GM19025 (cell line): ENCODE results near the gene C1RL.

Experiments
- ATAC-seq: cut with Tn5 transposase; IDR thresholded peaks from one replicate; pipeline ENCODE4 v1.9.1; 2021; ENCODE audit warnings: mild to moderate bottlenecking, low read depth, moderate library complexity; ENCODE audit not compliant: unreplicated experiment

Gene C1RL

DNA sequence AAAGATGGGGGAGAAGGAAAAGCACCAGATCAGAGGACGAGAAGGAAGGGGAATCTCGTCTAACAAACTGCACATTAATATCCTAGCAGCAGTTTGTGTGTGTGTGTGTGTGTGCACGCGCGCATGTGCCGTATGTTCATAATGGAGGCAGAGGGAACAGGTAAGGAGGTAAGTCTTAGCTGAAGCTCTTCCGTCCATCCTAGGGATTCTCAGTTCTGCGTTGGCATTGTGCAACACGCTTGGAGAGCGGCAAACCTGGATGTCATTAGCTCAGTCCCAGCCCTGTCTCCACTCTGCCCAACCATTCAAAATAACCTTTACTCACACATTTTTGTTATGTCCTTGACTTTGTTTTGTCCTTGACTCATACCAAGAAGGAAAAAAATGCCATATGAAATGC, 15.1 kb downstream of the C1RL start:
- no peak for ATAC-seq

DNA sequence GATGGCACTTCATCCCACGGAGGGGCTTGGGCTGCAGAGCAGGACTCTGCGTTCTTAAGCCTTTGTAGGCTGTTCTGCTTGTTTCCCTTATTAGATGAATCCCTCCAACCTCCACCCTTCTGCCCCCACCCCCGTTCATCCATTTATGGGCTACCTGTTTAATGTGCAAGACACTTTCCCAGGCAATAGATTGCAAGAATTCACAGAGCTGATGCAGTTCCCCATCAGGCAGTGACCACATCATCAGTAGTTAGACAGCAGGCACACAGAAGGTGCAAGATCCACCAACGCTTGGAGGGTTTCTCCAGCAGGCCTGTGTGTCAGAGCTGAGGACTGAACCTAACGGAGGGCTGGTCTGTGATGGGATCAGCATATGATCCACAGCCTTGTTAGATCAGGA, 15.5 kb downstream of the C1RL start:
- ATAC-seq = no peak

DNA sequence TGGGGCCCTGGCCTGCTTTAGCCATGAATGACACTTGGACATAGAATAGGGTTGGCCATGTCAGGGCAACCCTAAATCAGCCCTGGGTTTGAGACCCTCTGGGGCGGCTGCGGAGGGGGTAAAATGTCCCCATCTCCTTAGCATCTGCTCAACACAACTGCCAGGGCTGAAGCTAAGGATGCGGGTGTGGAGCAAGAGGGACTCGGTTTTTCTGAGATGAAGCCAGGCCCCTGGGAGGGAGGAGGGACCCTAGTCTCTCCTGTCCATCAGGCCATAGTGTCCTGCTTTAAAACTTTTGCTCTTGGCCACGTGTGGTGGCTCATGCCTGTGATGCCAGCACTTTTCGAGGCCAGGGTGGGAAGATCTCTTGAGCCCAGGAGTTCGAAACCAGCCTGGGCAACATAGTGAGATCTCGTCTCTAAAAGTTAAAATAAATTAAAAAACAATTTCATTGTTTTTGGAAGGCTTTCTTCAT, 16.0 kb downstream of the C1RL start:
- ATAC-seq = no peak

DNA sequence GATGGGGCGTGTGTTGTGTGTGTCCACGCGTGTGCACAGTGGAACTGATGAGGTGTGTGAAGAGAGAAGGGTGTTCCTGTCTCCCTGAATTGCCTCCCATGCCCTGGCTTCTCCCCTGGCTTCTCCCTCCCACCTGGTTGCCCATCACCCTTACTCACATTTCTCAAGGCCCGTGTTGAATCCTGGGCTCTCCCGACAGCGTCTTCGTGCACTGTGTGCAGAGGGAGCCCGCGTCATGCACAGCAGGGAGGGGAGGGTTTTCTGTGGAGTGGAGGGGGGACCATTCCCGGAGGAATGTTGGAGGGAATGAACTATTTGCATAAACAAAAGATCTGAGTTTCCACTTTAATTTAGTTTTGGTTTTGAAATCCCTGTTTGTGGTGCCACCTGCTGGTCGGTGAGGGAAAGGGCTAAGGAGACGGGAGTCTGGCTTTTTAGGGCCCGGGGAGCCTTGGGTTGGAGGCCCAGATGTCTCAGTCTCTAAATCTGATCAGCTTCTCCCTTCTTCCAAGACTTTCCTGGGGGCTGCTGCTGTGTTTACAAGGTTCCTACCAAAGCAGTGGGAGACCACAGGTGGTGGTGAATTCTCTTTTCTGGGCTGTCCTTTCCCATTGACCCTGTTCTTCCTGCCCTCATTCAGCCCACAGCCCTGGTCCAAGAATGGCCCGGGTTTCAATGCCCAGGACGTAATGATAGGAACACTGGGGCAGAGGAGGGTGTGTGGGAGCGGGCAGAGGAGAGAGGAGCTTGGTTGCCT, 16.6 kb downstream of the C1RL start, which contains the start of gene C1R:
C1R (minus strand) TSS at position 217 of the 757 bp plus-strand sequence; CDS start at position 160, 57 bp downstream.
- ATAC-seq = no peak

DNA sequence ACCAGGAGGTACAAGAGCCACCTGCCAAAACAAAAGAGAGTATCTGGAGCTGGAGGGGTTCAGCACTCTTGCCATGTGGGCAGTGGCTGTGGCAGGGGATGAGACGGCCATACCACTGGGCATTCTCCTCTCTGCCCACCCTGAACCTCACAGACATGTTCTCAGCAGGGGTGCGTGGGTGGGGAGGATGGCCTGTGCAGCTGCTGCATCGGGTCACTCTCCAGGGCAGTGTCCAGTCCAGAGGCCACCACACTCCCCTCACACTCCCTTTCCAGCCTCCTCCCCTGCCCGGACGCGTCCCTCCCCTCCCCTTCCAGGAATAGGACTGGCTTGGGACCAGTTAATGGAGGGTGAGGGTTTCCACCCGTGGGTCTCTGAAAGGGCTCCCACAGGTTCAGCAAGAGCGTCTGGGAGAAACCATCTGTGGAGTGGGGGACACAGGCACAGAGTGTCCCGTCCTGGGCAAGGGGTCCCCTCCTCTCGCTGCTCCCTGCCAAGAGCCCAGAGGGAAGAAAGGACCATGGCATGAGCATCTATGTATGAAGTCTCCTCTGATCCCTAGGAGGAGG, 17.3 kb downstream of the C1RL start:
- no peak for ATAC-seq

DNA sequence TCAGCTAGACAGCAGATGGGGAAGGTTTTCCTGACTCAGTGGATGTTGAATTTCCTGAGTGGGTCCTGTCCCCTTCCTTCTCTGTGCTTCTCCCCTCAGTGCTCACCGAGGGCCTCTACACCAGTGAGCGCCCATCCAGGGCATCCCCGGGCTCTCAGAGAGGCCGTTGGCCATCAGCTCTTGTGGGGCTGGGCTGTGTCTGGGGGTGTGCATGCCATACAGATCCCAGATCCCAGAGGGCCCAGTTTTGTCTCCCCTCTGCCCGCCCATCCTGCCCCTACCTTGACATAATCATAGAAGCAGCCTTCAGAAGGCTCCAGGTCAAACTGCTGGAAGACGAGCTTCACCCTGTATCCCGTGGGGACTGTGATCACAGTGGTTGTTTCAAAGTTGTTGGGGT, 17.8 kb downstream of the C1RL start:
- no peak for ATAC-seq

DNA sequence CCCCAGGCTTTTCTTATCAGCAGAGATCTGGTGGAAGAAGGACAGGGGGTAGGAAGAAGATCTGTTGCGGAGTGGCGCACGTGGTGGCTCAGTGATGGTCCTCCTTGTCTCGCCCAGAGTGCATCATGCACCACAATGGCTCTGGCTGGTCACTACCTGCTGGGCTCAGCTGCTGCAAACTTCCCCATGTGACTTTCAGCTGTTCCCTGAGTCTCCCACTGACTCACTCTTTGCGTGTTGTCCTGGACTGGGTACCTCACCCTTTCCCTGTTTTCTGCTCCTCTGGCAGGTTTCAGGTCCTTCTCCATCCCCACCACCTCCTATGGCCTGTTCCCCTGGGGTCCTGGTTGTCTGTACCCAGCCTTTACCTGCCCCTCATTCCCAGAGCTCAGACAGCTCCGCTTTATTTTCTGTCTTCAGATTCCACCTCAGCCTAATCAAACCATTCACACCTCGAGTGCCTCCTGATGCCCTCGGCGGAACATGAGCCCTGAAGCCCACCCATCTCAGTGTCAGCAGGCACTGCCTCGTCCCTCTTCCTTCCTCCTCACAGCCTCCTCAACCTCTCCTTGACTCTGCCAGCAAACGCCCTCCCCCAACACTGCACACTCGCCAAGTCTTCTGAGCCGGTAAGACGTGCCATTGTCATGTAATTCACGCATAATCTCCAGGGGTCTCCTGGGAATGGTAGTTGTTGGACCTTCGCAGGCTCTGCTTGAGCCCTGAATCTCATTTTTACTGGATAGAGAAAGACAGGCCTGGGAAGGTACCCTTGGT, 18.6 kb downstream of the C1RL start:
- no peak for ATAC-seq

DNA sequence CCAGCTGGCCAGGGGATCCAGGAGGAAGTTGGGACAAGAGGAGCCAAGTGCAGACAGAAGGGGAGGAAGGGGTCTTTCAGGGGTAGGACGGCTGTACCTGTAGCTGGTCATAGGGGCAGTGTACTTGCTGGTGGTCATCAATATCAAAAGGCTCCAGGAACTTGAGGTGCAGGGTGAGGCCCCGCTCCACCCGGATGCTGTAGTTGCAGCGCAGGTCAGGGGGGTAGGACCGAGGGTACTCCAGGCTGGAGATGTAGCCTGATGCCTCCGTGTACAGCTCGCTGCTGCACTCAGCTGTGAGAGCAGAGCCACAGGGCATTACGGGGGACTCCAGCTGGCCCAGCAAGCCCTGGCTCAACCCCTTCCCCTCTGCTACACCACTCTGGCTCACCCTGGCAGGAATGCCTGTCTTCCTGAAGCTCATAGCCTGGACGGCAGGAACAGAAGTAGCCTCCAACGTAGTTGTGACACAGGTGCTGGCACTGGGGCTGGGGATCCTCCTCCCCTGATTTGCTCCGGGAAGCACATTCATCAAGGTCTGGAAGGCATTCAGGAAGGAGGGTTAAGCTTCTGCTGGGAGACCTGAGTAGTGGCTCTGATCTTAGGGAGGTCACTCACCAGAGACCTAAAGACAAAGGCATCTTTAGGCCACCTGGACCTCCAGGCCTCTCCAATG, 19.7 kb downstream of the C1RL start:
- ATAC-seq = no peak

DNA sequence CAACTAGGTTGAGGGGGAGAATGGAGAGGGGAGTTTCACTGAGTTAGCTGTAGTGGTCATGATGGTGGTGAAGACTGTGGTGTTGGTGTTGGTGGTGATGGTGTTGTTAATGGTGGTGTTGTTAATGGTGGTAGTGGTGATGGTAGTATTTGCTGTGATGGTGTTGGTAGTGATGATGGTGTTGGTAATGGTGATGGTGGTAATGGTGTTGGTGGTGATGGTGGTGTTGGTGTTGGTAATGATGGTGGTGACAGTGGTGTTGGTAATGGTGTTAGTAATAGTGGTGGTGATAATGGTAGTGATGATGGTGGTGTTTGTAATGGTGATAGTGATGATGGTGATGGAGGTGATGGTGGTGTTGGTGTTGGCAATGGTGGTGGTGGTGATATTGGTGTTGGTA, 25.9 kb downstream of the C1RL start:
- no peak for ATAC-seq

DNA sequence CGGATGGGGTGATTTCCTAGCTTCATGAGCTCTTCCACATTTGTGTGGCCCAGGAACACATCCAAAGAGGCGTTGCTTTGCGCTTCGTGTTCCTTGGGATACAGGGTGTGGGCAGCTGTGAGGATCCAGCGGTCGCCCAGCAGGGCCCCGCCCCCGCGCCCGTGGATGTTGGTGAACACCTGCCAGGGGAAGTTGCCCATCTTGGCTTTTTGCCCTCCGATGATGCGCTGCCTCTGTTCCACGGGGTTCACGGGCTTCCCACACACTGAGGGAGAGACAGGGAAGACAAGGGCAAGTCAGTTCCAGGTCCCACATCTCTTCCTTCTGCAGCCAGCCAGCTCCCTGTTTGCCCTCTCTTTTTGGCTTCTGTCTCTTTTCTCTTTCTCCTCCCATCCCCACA, 28.0 kb downstream of the C1RL start:
- no peak for ATAC-seq

DNA sequence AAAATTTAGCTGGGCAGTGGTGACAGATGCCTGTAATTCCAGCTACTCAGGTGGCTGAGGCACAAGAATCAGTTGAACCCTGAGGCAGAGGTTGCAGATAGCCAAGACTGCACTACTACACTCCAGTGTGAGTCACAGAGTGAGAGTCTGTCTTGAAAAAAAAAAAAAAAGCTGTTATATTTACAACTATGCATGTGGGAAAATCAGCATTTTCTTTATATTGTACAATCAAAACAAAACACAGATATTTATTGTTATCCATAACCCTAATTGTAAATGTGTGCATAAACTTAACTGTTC, 29.2 kb downstream of the C1RL start:
- ATAC-seq = no peak

DNA sequence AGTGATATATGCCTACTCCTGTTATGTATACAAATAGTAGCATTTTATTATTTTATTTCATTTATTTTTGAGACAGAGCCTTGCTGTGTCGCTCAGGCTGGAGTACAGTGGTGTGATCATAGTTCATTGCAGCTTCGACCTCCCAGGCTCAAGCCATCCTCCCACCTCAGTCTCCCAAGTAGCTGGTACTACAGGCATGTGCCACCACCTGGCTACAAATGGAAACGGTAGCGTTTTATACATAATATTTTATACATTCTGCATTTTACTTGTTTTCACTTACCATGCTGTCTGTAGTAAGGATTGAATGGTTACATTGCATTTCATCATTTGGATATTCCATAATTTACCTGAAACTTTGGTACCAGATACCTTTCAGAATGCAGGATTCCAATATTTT, 30.9 kb downstream of the C1RL start:
- ATAC-seq = no peak

DNA sequence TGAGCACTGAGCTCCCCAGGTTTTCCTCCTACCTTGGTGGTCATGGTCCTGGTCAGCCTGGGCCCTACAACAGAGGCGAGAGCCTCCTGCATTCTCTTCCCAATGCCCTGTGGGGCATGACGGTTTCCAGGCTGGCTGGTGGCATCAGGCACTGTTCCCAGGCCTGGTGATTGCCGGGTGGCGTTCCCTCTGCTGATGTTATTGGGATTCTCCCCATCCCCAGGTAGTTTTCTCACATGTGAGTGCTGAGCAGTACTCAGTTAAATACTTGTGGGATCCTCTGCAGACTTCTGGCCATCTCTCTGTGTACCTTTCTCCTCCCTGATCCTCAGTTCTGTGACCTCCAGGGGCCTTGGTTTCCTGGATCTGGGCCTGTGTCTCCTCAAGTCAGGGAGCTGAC, 32.5 kb downstream of the C1RL start:
- ATAC-seq = no peak

DNA sequence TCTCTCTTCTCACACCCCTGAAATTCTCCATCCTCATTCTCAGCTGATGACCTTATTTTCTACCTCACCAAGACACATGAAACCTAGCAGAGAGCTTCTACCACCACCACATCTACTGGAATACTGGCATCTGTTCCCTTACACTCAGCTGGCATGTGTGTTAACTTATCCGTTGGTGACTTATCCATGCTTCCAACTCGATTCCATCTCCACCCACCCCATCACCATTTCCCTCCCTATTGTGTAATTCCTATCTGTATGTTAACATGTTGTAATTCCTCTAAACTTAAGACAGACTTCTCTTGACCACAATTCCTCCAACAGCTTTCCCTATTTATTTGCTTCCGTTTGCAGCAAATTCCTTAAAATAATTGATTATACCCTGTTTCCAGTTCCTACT, 33.1 kb downstream of the C1RL start:
- no peak for ATAC-seq

DNA sequence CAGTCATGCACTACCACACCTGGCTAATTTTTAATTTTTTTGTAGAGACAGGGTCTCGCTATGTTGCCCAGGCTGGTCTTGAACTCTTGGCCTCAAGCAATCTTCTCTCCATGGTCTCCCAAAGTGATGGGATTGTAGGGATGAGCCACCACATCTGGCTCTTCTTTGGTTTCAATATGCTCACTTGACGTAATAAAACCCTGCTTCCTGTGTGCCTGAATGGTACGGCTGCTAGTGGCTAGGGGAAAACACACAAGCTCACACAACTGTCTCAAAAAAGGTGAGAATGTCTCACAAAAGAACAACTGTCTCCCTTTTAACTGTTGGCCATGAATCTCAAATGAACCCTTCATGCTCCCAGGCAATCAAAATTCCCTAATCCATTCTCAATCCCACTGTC, 33.5 kb downstream of the C1RL start:
- no peak for ATAC-seq

DNA sequence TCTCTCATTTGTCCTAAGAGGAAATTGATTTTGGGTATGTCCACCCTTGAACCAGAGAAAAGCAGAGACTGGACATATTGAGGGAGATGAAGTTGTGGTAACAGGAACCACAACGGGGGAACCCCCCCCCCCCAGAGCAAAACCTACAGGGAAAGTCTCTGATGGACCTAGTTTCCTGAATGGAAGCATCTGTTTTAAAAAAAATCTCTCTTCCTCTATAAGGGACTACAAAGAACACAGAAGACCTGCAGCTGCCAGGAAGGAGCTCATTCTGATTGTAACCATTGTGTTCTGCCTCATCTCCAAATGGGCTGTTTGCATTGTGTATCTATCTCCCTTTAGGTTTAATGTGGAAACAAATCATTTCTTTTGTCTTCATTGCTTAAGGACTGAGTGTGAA, 35.1 kb downstream of the C1RL start:
- no peak for ATAC-seq

DNA sequence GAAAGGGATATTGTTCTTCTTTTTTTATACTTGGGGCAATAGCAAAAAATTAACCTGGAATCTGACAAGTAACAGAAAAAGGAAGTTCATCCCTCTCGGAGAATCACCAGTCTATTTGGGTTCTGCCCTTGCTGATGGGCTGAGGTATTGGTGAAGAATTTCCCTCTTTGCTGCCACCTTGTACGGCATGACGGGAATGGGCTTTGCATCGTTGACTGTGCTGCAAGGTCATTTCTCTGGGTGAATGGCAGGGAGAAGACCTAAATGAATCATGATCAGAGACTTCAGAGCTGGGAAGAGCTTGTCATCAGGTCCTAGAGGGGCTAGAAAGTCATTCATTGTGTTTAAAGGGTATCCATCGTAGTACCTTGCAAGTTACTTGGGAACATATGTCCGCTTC, 36.5 kb downstream of the C1RL start:
- no peak for ATAC-seq

DNA sequence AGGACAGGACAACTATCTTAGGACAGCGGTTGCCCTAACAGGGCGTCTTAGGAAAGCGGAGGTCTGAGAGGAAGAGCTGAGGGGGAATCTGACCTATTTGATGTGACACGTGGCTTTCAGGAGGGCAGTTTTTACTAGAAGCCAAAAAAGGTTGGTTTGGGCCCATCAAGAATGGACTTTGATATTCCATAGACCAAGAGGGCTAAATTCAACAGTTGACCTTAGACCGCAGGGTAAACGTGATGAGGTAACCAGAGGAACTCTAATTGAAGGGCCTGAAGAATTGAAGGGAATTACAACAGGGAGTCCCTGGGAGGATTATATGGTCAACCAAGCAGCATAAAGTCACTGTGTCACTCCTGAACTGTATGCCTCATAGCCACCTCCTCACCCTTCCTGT, 37.0 kb downstream of the C1RL start:
- ATAC-seq = no peak

DNA sequence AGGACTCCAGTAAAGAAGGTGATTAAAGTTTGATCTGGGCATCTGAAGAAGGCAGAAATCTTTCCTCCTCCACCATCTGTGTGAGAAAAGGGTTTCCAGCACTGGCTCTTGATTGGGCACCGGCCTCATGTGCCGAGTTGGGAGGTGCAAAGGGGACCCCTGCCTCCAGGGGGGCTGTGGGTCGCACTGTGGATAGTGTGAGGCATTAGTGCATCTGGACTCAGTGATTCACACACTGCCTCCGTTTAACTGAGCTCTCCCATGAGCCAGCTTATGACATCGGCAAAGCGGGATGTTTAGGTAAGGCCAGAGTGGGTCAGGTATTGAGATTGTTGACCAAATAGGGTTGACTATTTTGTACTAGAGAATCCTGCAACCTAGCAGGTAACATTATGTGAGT, 39.6 kb downstream of the C1RL start:
- no peak for ATAC-seq

DNA sequence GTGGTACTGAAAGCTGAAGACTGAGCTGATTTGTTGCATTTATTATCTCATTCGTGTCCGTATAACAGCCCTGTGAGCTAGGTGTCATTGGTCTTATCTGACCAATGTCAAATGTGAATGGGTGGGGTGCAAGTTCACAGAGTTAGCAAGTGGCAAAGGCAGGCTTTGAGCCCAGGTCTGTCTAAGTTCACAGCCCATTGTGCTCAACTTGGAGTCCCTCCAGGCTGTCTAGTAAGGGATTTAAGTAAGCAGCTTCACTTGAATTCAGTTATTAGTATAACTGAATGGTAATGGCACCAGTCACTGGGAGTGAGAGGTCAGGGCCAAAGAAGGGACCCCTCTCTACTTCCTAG, 40.0 kb downstream of the C1RL start:
- ATAC-seq = no peak

DNA sequence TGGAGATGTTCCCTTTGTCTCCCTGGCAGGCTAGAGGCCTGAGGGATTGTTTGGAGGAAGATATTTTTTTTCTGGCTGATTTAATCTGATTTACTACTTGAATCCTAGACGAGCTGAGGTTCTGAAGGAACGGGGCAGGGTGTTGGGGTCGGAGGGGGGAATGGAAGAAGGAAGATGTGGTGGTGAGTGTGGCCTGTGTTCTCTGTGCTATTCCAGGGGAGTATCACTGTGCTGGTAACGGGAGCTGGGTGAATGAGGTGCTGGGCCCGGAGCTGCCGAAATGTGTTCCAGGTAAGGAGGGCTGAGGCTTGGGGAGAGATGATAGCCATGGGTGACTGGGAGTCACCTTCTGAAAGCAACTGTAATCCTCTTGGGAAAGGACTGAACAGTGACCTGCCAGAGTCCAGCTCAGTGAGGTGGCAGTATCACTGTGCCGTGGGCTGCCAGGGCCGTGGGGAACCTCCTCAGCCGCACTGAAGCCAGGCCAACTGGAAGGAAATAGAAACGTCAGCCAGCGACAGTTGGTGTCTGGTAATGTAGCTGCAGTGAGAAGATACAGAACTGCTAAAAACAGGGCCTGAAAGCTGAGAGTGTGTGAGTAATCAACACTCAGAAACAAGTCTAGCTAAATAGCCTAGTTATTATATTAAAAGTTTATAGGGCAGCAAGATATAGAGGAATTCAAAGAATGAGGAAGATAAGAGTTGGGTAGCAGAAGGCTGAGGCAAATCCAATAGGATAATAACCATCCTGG, 40.6 kb downstream of the C1RL start:
- ATAC-seq = no peak
